Measurements from ENCODE around the gene GRK5.
"Not testable (repeated sequence)": the region's sequence is repeated elsewhere in the genome, so short reads cannot be mapped to it uniquely, and the experiment has no call there.

- TF ChIP-seq, protein P1, sequence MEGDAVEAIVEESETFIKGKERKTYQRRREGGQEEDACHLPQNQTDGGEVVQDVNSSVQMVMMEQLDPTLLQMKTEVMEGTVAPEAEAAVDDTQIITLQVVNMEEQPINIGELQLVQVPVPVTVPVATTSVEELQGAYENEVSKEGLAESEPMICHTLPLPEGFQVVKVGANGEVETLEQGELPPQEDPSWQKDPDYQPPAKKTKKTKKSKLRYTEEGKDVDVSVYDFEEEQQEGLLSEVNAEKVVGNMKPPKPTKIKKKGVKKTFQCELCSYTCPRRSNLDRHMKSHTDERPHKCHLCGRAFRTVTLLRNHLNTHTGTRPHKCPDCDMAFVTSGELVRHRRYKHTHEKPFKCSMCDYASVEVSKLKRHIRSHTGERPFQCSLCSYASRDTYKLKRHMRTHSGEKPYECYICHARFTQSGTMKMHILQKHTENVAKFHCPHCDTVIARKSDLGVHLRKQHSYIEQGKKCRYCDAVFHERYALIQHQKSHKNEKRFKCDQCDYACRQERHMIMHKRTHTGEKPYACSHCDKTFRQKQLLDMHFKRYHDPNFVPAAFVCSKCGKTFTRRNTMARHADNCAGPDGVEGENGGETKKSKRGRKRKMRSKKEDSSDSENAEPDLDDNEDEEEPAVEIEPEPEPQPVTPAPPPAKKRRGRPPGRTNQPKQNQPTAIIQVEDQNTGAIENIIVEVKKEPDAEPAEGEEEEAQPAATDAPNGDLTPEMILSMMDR (conservative IDR thresholded peaks at IDR 0.05; ENCODE audit: low read length) = not testable (repeated sequence)
- TF ChIP-seq EZH2phosphoT487 (IDR thresholded peaks at IDR 0.05; ENCODE audit: borderline replicate concordance) = not testable (repeated sequence)
These were observed 227.6 kb downstream of the GRK5 start for GRCh38 chr10:119434942-119435341.

Data from Loucy (cell line).